Vagina (tissue), 2 donors: Measurements from ENCODE around the gene SORCS2. TPM values are rescaled to one million over a fixed set of nuclear protein-coding genes. Genes with fewer than 3 reads are reported as not detected.

Experiments used
- DNase-seq, 2 donors: peaks; one replicate each; pipeline ENCODE4 v3.0.0-alpha.2; 2017; ENCODE audit errors: extremely low spot score in 2 of 2
- H3K27ac ChIP-seq: fragments of 200-600 bp; sonication (generic); one replicate; pipeline ENCODE4 v1.5.1; 2019
- H3K27me3 ChIP-seq: fragments of 200-600 bp; sonication (generic); one replicate; pipeline ENCODE4 v1.5.1; 2019
- H3K36me3 ChIP-seq, 2 donors: fragments of 200-600 bp; sonication (generic); one replicate each; pipeline ENCODE4 v1.5.1; 2017 to 2019
- H3K4me1 ChIP-seq: fragments of 200-600 bp; sonication (generic); one replicate; pipeline ENCODE4 v1.5.1; 2019
- H3K4me3 ChIP-seq, 2 donors: fragments of 200-600 bp; sonication (generic); 1 replicate in 1 of 2; 2 replicates in 1 of 2; pipeline ENCODE4 v1.5.1; 2016 to 2019
- H3K9me3 ChIP-seq: fragments of 200-600 bp; sonication (generic); one replicate; pipeline ENCODE4 v1.5.1; 2019
- POLR2A ChIP-seq, 2 donors: fragments of 450-650 bp; IDR thresholded peaks; one replicate each; pipeline ENCODE4 v1.6.1; 2017; ENCODE audit warnings: antibody characterized with exemption in 2 of 2, mild to moderate bottlenecking in 2 of 2, moderate library complexity in 2 of 2
- POLR2AphosphoS5 ChIP-seq, 2 donors: sonication (generic); formaldehyde crosslinking; IDR thresholded peaks; one replicate each; pipeline ENCODE4 v1.9.0; 2017; ENCODE audit warnings: antibody characterized with exemption in 2 of 2, mild to moderate bottlenecking in 2 of 2, low read depth in 1 of 2; ENCODE audit not compliant: insufficient read depth in 1 of 2
- intact Hi-C: fragments of 100-400 bp; cut with DNase I; formaldehyde crosslinking; loops from one replicate; pipeline ENCODE4 v1.15.1; 2023
- total RNA-seq: library from RNA; depleted of rRNA; stranded (reverse); fragments of >200 nt; gene quantifications from one replicate; pipeline ENCODE4 v1.2.3, GENCODE V29; 2016
- TF ChIP-seq, protein P1 (sequence below), 3 experiments: fragments of 450-650 bp in 2 of 3; fragments of 200-600 bp in 1 of 3; sonication (generic) in 1 of 3; IDR thresholded peaks; one replicate each; pipeline ENCODE4 v1.5.1; 2017 to 2019; ENCODE audit warnings: antibody characterized with exemption in 3 of 3, mild to moderate bottlenecking in 2 of 3, moderate library complexity in 2 of 3

SORCS2 gene
- total RNA-seq, 1 donor from 2014 or later, result 5.4 TPM

DNA sequence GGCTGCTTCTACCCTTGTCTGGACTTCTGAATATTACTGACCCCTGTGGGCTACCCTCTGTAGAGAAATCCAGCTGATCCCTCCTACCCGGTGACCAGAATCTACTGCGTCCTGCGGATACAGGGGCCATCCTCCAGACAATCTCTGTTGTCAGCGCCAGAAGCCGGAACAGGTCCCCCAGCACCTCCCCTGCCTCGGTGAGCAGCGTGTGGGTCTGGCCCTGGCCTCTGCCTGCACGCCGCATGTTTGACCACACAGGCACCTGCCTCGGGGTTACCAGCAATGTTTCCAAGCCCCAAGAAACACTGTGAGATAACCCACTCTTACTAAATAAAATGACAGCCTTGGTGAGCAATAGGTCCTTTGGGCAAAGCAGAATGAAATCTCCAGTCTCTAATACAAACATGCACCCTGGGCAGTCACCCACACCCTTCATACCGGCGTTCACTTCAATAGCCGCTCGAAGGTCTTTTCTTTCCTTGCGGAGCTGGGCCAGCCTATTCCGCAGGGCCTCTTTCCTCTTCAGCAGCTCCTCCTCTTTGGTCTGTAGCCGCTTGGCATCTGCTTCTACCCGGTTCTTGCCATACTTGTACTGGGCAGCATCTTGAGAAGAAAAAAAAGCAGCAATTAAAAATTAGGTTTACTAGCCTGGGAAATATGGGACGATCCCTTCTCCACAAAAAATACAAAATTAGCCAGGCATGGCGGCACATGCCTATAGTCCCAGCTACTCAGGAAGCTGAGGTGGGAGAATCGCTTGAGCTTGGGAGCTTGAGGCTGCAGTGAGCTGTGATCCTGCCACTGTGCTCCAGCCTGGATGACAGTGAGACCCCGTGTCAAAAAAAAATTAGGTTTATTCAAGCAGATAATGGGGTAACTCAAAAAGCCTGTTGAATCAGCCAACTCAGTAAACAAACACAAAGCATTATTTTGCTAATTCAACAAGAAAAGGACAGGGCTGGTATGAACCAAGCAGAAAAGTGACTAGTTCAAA lies 582.3 kb downstream of the SORCS2 start:
- peaks cover 0 to 42% of the 10 kb centered on the region in 2 donors for H3K36me3 ChIP-seq

DNA sequence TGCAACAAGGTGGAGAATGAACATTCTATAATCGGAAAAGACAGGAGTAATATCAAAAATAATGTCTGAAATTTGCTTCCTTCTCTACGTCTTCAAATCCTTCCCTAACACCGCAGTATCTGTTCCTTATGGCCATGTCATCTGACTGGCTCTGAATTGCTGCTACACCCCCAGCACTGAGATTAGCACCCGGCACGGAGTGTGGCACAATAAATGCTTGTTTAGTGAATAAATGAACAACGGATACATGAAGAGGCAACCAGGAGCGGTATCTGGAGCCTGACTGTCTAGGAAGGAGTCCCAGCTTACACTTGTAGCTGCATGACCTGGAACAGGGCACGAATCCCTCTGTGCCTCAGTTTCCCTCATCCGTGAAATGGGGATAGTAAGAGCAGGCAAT lies 583.1 kb downstream of the SORCS2 start:
- H3K36me3 ChIP-seq, result peaks cover 0 to 39% of the 10 kb centered on the region in 2 donors
- no peaks in the 10 kb centered on the region for H3K4me1 ChIP-seq
- H3K4me3 ChIP-seq, result no peak overlapping the region
- no peak overlapping the region for H3K27ac ChIP-seq
- no peaks in the 10 kb centered on the region for H3K9me3 ChIP-seq
- TF ChIP-seq POLR2A (IDR thresholded peaks at IDR 0.05) (no peak), POLR2AphosphoS5 (IDR thresholded peaks at IDR 0.05; ENCODE audit: insufficient read depth in 1 of 2, low read depth in 1 of 2) (no peak)
- TF ChIP-seq, protein P1, sequence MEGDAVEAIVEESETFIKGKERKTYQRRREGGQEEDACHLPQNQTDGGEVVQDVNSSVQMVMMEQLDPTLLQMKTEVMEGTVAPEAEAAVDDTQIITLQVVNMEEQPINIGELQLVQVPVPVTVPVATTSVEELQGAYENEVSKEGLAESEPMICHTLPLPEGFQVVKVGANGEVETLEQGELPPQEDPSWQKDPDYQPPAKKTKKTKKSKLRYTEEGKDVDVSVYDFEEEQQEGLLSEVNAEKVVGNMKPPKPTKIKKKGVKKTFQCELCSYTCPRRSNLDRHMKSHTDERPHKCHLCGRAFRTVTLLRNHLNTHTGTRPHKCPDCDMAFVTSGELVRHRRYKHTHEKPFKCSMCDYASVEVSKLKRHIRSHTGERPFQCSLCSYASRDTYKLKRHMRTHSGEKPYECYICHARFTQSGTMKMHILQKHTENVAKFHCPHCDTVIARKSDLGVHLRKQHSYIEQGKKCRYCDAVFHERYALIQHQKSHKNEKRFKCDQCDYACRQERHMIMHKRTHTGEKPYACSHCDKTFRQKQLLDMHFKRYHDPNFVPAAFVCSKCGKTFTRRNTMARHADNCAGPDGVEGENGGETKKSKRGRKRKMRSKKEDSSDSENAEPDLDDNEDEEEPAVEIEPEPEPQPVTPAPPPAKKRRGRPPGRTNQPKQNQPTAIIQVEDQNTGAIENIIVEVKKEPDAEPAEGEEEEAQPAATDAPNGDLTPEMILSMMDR (IDR thresholded peaks at IDR 0.05), result no peak
- intact Hi-C loops, result no loop called here
- no peak for DNase-seq
- no peaks in the 10 kb centered on the region for H3K27me3 ChIP-seq

More for the DNA sequence above, 582.3 kb downstream of the SORCS2 start:
- Histone ChIP-seq H3K27ac (no peak overlapping the region), H3K27me3 (no peaks in the 10 kb centered on the region), H3K4me3 (no peak overlapping the region), H3K4me1 (no peaks in the 10 kb centered on the region), H3K9me3 (no peaks in the 10 kb centered on the region)
- intact Hi-C loops, result no loop called here
- no peak for TF ChIP-seq POLR2A (IDR thresholded peaks at IDR 0.05)
- TF ChIP-seq POLR2AphosphoS5 (IDR thresholded peaks at IDR 0.05; ENCODE audit: insufficient read depth in 1 of 2, low read depth in 1 of 2), result no peak
- TF ChIP-seq, protein P1 (IDR thresholded peaks at IDR 0.05), result no peak
- DNase-seq, result no peak

DNA sequence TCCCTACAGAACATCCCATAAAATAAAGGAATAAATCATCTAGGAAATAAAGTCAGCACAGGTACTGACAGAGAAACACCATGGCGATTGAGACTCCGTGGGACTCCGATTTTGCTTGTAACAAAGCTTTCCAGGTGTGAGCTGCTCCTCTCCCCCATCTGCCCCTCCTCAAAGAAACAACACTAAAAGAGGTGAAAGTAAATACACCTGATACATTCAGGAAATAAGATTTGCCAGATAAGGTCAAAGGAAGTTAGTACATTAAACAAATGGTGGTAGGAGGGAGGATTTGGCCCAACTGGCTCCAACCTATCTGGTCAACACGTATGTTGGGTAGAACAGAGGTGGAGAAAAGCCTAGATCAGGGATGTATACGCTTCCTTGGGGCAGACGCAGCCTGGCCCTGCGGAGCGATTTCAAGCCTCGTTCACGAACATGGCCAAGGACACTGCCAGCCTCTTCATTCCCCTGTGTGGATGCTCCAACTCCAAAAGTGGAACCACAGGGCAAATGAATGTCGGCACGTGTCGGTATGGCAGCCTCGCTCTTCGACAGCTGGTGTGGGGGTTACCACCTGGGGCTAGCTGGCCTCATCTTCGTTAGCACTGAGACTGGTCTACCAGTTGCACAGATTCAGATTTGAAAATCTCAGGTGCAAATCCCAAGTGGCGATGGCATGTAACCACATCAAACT lies 584.8 kb downstream of the SORCS2 start:
- H3K4me3 ChIP-seq, result no peak overlapping the region
- H3K27ac ChIP-seq, result no peak overlapping the region
- no peaks in the 10 kb centered on the region for H3K9me3 ChIP-seq
- TF ChIP-seq POLR2AphosphoS5 (IDR thresholded peaks at IDR 0.05; ENCODE audit: insufficient read depth in 1 of 2, low read depth in 1 of 2) (no peak), POLR2A (IDR thresholded peaks at IDR 0.05) (no peak)
- TF ChIP-seq, protein P1 (IDR thresholded peaks at IDR 0.05), result no peak
- H3K36me3 ChIP-seq, result peaks cover 0 to 32% of the 10 kb centered on the region in 2 donors
- peaks cover 8% of the 10 kb centered on the region for H3K4me1 ChIP-seq
- DNase-seq, result no peak
- no peaks in the 10 kb centered on the region for H3K27me3 ChIP-seq
- intact Hi-C loops, result no loop called here

DNA sequence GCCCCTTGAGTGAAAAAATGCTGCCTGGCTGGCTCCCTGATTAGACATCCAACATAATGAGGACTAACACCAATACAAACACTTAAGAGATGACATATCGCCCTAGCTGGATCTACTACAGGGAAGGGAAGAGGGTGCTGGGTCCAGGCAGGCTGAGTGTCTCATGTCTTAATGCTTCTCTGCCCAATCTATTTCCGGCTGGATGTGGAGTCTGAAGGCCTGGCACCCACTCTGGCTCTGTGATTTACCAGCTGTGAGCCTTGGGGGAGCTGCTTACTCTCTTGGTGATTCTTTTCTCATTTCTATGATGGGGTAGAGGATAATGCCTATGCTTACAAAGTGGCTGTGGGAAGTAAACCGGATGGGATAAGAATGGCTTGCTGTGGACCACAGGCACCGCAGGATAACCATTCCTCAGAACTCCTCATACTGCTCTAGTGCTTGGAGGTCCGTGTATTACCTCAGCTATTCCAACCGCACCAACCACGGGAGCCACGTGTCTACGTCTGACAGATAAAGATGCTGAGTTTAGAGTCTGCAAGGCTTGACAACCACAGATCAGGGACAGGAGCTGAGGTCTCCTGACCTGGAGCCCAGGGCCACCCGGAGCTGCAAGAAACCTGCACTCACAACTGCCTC lies 585.7 kb downstream of the SORCS2 start:
- Histone ChIP-seq H3K9me3 (no peaks in the 10 kb centered on the region), H3K27me3 (no peaks in the 10 kb centered on the region), H3K4me1 (peaks cover 8% of the 10 kb centered on the region), H3K4me3 (no peak overlapping the region), H3K36me3 (peaks cover 0 to 32% of the 10 kb centered on the region in 2 donors), H3K27ac (no peak overlapping the region)
- DNase-seq, result no peak
- TF ChIP-seq, protein P1 (IDR thresholded peaks at IDR 0.05), result no peak
- TF ChIP-seq POLR2A (IDR thresholded peaks at IDR 0.05) (no peak), POLR2AphosphoS5 (IDR thresholded peaks at IDR 0.05; ENCODE audit: insufficient read depth in 1 of 2, low read depth in 1 of 2) (no peak)
- intact Hi-C loops, result no loop called here
